Aorta (tissue), 5 donors: ENCODE results near the gene LPCAT3. TPM values are rescaled to one million over a fixed set of nuclear protein-coding genes. Genes with fewer than 3 reads are reported as not detected.
"Not testable (repeated sequence)": the region's sequence is repeated elsewhere in the genome, so short reads cannot be mapped to it uniquely, and the experiment has no call there.

Source experiments
- ATAC-seq: fragments of 200-7000 bp; cut with Tn5 transposase; one replicate; pipeline ENCODE4 v1.9.1; 2022; ENCODE audit warnings: moderate library complexity; ENCODE audit not compliant: low FRiP score
- DNase-seq, 2 donors: peaks; one replicate each; pipeline ENCODE4 v3.0.0-alpha.2; 2020
- H3K27ac ChIP-seq, 2 donors: one replicate each; pipeline ENCODE4 v1.5.1; 2013; ENCODE audit warnings: low read length in 2 of 2, mild to moderate bottlenecking in 2 of 2, moderate library complexity in 2 of 2, control low read depth in 1 of 2, inconsistent platforms in 1 of 2, low read depth in 1 of 2
- H3K27me3 ChIP-seq, 2 donors: one replicate each; pipeline ENCODE4 v1.6.1; 2013; ENCODE audit warnings: control low read depth in 1 of 2, low read length in 1 of 2, mild to moderate bottlenecking in 1 of 2, moderate library complexity in 1 of 2; ENCODE audit not compliant: insufficient read depth in 2 of 2, control insufficient read depth in 1 of 2
- H3K36me3 ChIP-seq, 2 donors: one replicate each; pipeline ENCODE4 v1.6.1; 2013; ENCODE audit warnings: control low read depth in 1 of 2, low read length in 1 of 2, mild to moderate bottlenecking in 1 of 2; ENCODE audit not compliant: insufficient read depth in 2 of 2, control insufficient read depth in 1 of 2
- H3K4me1 ChIP-seq, 2 donors: one replicate each; pipeline ENCODE4 v1.6.1; 2013; ENCODE audit warnings: low read length in 2 of 2, control low read depth in 1 of 2, mild to moderate bottlenecking in 1 of 2, moderate library complexity in 1 of 2; ENCODE audit not compliant: insufficient read depth in 2 of 2, control insufficient read depth in 1 of 2
- H3K4me3 ChIP-seq, 2 donors: one replicate each; pipeline ENCODE4 v1.5.1; 2013; ENCODE audit warnings: low read length in 2 of 2, control low read depth in 1 of 2, mild to moderate bottlenecking in 1 of 2
- H3K9me3 ChIP-seq: one replicate; pipeline ENCODE4 v1.6.1; 2013; ENCODE audit warnings: mild to moderate bottlenecking, low read length; ENCODE audit not compliant: control insufficient read depth
- WGBS, 2 donors: extraction: QIAGEN DNeasy Blood & Tissue Kit; methylation state at CpG; one replicate each; pipeline ENCODE4 v1.1.7; 2013; 5-methylcytosine and 5-hydroxymethylcytosine counted together
- intact Hi-C, 2 donors: fragments of 100-400 bp; cut with DNase I; formaldehyde crosslinking; loops; one replicate each; pipeline versions ENCODE4 v1.14.2 to v1.15.0; 2022
- polyA plus RNA-seq, 2 donors: library from polyadenylated mRNA; stranded (reverse); fragments of 200-250 nt; gene quantifications; one replicate each; pipeline ENCODE4 v1.2.3, GENCODE V29; 2013
- total RNA-seq, 2 donors: library from RNA; stranded (reverse); fragmentation: NEBNext Ultra II Directional; extraction: Animal tissue kit (Norgen Biotek cat#: 25700); gene quantifications; one replicate each; pipeline ENCODE4 v1.2.1, GENCODE V29; 2021
- donor health status: healthy with polysubstance abuse.
- donor health status: Bipolar disorder and iron deficiency.
- donor health status: DM: no; HTN: no; CAD: no.
- donor health status: DM: no; HTN: no; CAD: no.
- donor health status: DM: yes; HTN: yes; CAD: no.

Gene LPCAT3
- total and polyA plus RNA-seq, 4 donors: 10.1 to 33.2 (median 28.1) TPM

GRCh38 chr12:7046383-7047105, 28.3 kb upstream of the LPCAT3 start:
- H3K36me3 ChIP-seq: no peaks in the 10 kb centered on the region
- H3K27ac ChIP-seq: no peak overlapping the region
- intact Hi-C loops: no loop called here
- WGBS, 2 donors: 82 to 83% methylated on average over 5 of the region's 5 CpGs
- H3K27me3 ChIP-seq: no peaks in the 10 kb centered on the region
- no peaks in the 10 kb centered on the region for H3K4me1 ChIP-seq
- no peak for DNase-seq
- no peak overlapping the region for H3K4me3 ChIP-seq
- H3K9me3 ChIP-seq: no peaks in the 10 kb centered on the region
- no peak for ATAC-seq

- H3K36me3 ChIP-seq: no peaks in the 10 kb centered on the region
- no peaks in the 10 kb centered on the region for H3K4me1 ChIP-seq
- no peak overlapping the region for H3K4me3 ChIP-seq
- H3K27ac ChIP-seq: no peak overlapping the region
- ATAC-seq (no peak), DNase-seq (no peak)
- no peaks in the 10 kb centered on the region for H3K9me3 ChIP-seq
- intact Hi-C loops: no loop called here
- H3K27me3 ChIP-seq: no peaks in the 10 kb centered on the region
- WGBS, 2 donors: 86 to 90% methylated on average over 9 of the region's 9 CpGs
Measured at GRCh38 chr12:7045913-7046312, 27.6 kb upstream of the LPCAT3 start.

GRCh38 chr12:7042842-7043241, 24.6 kb upstream of the LPCAT3 start:
- 45 to 47% methylated on average over 6 of the region's 6 CpGs for whole genome bisulfite sequencing, 2 donors
- intact Hi-C loops: no loop called here

GRCh38 chr12:7039403-7039802, 21.1 kb upstream of the LPCAT3 start:
- Histone ChIP-seq H3K36me3 (no peaks in the 10 kb centered on the region), H3K4me3 (no peak overlapping the region), H3K4me1 (no peaks in the 10 kb centered on the region), H3K27me3 (no peaks in the 10 kb centered on the region), H3K9me3 (no peaks in the 10 kb centered on the region), H3K27ac (no peak overlapping the region)
- DNase-seq: no peak
- intact Hi-C loops: no loop called here
- ATAC-seq: no peak
- 81 to 86% methylated on average over 10 of the region's 10 CpGs for WGBS, 2 donors

More at GRCh38 chr12:7042842-7043241, 24.6 kb upstream of the LPCAT3 start:
- Histone ChIP-seq H3K9me3 (no peaks in the 10 kb centered on the region), H3K4me1 (no peaks in the 10 kb centered on the region), H3K27ac (no peak overlapping the region), H3K36me3 (no peaks in the 10 kb centered on the region), H3K27me3 (no peaks in the 10 kb centered on the region), H3K4me3 (no peak overlapping the region)
- no peak for ATAC-seq
- DNase-seq: no peak

- ATAC-seq (no peak), DNase-seq (no peak)
- intact Hi-C loops: no loop called here
- Histone ChIP-seq H3K36me3 (no peaks in the 10 kb centered on the region), H3K4me1 (no peaks in the 10 kb centered on the region), H3K9me3 (no peaks in the 10 kb centered on the region), H3K4me3 (no peak overlapping the region), H3K27ac (no peak overlapping the region), H3K27me3 (no peaks in the 10 kb centered on the region)
- WGBS, 2 donors: 92 to 94% methylated on average over 22 of the region's 22 CpGs
Measured at GRCh38 chr12:7038591-7038990, 20.3 kb upstream of the LPCAT3 start.

- H3K27ac ChIP-seq, H3K4me1 ChIP-seq, H3K4me3 ChIP-seq, ATAC-seq, H3K27me3 ChIP-seq, DNase-seq, intact Hi-C loops, H3K36me3 ChIP-seq, H3K9me3 ChIP-seq: not testable (repeated sequence)
- WGBS, 2 donors: 91 to 94% methylated on average over 31 to 32 of the region's 32 CpGs
Measured at GRCh38 chr12:7037411-7037810, 19.1 kb upstream of the LPCAT3 start.

- 68% methylated on average over 2 of the region's 2 CpGs for WGBS, 2 donors
- H3K27me3 ChIP-seq: no peaks in the 10 kb centered on the region
- H3K27ac ChIP-seq: no peak overlapping the region
- DNase-seq (no peak), ATAC-seq (no peak)
- H3K36me3 ChIP-seq: no peaks in the 10 kb centered on the region
- no peaks in the 10 kb centered on the region for H3K4me1 ChIP-seq
- H3K9me3 ChIP-seq: no peaks in the 10 kb centered on the region
- no peak overlapping the region for H3K4me3 ChIP-seq
- intact Hi-C loops: no loop called here
Measured at GRCh38 chr12:7035463-7035862, 17.2 kb upstream of the LPCAT3 start.

- ATAC-seq: no peak
- Histone ChIP-seq H3K9me3 (no peaks in the 10 kb centered on the region), H3K4me3 (no peak overlapping the region), H3K27ac (no peak overlapping the region), H3K4me1 (no peaks in the 10 kb centered on the region), H3K27me3 (no peaks in the 10 kb centered on the region), H3K36me3 (no peaks in the 10 kb centered on the region)
- 76% methylated on average over 1 of the region's 1 CpG for WGBS, 2 donors
- no peak for DNase-seq
- intact Hi-C loops: no loop called here
Measured at GRCh38 chr12:7034464-7034863, 16.2 kb upstream of the LPCAT3 start.

GRCh38 chr12:7032990-7033389, 14.7 kb upstream of the LPCAT3 start:
- Histone ChIP-seq H3K36me3 (no peaks in the 10 kb centered on the region), H3K4me3 (no peak overlapping the region), H3K27me3 (no peaks in the 10 kb centered on the region), H3K27ac (no peak overlapping the region), H3K9me3 (no peaks in the 10 kb centered on the region), H3K4me1 (no peaks in the 10 kb centered on the region)
- ATAC-seq (no peak), DNase-seq (no peak)
- intact Hi-C loops: no loop called here
- WGBS, 2 donors: 71 to 82% methylated on average over 2 of the region's 2 CpGs
